GM19468 (cell line): ENCODE data around the gene CEP170.
"Not testable (repeated sequence)": the region's sequence is repeated elsewhere in the genome, so short reads cannot be mapped to it uniquely, and the experiment has no call there.

Experiments used
- ATAC-seq: cut with Tn5 transposase; IDR thresholded peaks from one replicate; pipeline ENCODE4 v1.9.1; 2021; ENCODE audit warnings: mild to moderate bottlenecking, moderate library complexity, moderate number of reproducible peaks; ENCODE audit not compliant: unreplicated experiment; ENCODE audit errors: extremely low read depth

Gene CEP170

GRCh38 chr1:243101551-243102050, 153.5 kb downstream of the CEP170 start:
- peak; percentile 26 for ATAC-seq

- ATAC-seq = not testable (repeated sequence)
These were observed 167.7 kb downstream of the CEP170 start for GRCh38 chr1:243087368-243087767.
